ENCODE measurements around the gene ASNS. TPM values are rescaled to one million over a fixed set of nuclear protein-coding genes. Genes with fewer than 3 reads are reported as not detected.

ASNS gene
- total and polyA plus RNA-seq, 10 of the 15 experiments (the other 5 are each of a cell fraction or from before 2014, with no cell fraction given) = 33.1 to 105 (median 67.4) TPM

- BruUV-seq (replicated peaks) = no TSS peak
- no peak for ATAC-seq
- peaks cover 0 to 8% of the 10 kb centered on the region in 2 experiments; a peak in 1 of 4 replicates for H3K36me3 ChIP-seq (ENCODE audit: control insufficient read depth in 2 of 2, insufficient read depth in 2 of 2, low read length in 1 of 2)
- FAIRE-seq = no peak
- POLR2A ChIA-PET = no interaction called here
- H3K4me3 ChIP-seq = no peak overlapping the region
- no peak overlapping the region for H3K9ac ChIP-seq (ENCODE audit: control insufficient read depth, insufficient read depth, low read length)
- no peak overlapping the region for H2AFZ ChIP-seq (ENCODE audit: control insufficient read depth, low read depth, low read length)
- CTCF ChIA-PET = interaction anchor here (0.8 to 1.2 kb wide), 3 partner anchors 15 to 316 kb away, joined by 3 to 4 read pairs (median 3); no protein-coding TSS in a partner anchor
- intact Hi-C loops (cut with micrococcal nuclease; ENCODE audit: unreplicated experiment) = no loop called here
- no peaks in the 10 kb centered on the region for H3K27me3 ChIP-seq (replicated peaks in 1 of 2; ENCODE audit: control insufficient read depth in 2 of 2, insufficient read depth in 2 of 2, low read length in 1 of 2)
- H3K9me3 ChIP-seq (replicated peaks; ENCODE audit: control insufficient read depth, insufficient read depth, low read length) = no peaks in the 10 kb centered on the region
- SMC1A ChIA-PET (ENCODE audit: uncharacterized antibody, unreplicated experiment) = interaction anchor here (0.5 to 0.7 kb wide), 2 partner anchors 156 to 703 kb away, joined by 4 to 5 read pairs; no protein-coding TSS in a partner anchor
- H3K79me2 ChIP-seq (ENCODE audit: control insufficient read depth, insufficient read depth, low read length) = no peaks in the 10 kb centered on the region
- in situ Hi-C loops (cut with MboI) = no loop called here
- DNase-seq (ENCODE audit: low read depth, low spot score) = no peak
- RAD21 ChIA-PET (ENCODE audit: unreplicated experiment) = no interaction called here
- no peaks in the 10 kb centered on the region for H4K20me1 ChIP-seq (ENCODE audit: control insufficient read depth, insufficient read depth)
- WGBS (ENCODE audit: insufficient coverage, insufficient replicate concordance, low lambda C conversion rate, missing lambda C conversion rate) = 77% methylated on average over 2 of the region's 2 CpGs
- H3K4me1 ChIP-seq (ENCODE audit: control insufficient read depth, insufficient read depth, low read length) = no peaks in the 10 kb centered on the region
- H3K4me2 ChIP-seq (ENCODE audit: control insufficient read depth, insufficient read depth) = no peak overlapping the region
- H3K27ac ChIP-seq (ENCODE audit: control insufficient read depth, insufficient read depth) = no peak overlapping the region
- no peak for TF ChIP-seq ZNF274 (IDR thresholded peaks at IDR 0.05; ENCODE audit: insufficient read depth, insufficient read length)
- no peak for TF ChIP-seq CHD4 (IDR thresholded peaks at IDR 0.05)
- TF ChIP-seq HDGF (IDR thresholded peaks at IDR 0.05) = no peak
- no peak for TF ChIP-seq KDM1A (IDR thresholded peaks at IDR 0.05; ENCODE audit: borderline replicate concordance)
- TF ChIP-seq, protein P1, sequence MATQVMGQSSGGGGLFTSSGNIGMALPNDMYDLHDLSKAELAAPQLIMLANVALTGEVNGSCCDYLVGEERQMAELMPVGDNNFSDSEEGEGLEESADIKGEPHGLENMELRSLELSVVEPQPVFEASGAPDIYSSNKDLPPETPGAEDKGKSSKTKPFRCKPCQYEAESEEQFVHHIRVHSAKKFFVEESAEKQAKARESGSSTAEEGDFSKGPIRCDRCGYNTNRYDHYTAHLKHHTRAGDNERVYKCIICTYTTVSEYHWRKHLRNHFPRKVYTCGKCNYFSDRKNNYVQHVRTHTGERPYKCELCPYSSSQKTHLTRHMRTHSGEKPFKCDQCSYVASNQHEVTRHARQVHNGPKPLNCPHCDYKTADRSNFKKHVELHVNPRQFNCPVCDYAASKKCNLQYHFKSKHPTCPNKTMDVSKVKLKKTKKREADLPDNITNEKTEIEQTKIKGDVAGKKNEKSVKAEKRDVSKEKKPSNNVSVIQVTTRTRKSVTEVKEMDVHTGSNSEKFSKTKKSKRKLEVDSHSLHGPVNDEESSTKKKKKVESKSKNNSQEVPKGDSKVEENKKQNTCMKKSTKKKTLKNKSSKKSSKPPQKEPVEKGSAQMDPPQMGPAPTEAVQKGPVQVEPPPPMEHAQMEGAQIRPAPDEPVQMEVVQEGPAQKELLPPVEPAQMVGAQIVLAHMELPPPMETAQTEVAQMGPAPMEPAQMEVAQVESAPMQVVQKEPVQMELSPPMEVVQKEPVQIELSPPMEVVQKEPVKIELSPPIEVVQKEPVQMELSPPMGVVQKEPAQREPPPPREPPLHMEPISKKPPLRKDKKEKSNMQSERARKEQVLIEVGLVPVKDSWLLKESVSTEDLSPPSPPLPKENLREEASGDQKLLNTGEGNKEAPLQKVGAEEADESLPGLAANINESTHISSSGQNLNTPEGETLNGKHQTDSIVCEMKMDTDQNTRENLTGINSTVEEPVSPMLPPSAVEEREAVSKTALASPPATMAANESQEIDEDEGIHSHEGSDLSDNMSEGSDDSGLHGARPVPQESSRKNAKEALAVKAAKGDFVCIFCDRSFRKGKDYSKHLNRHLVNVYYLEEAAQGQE (IDR thresholded peaks at IDR 0.05; ENCODE audit: low read depth, low read length) = no peak
- TF ChIP-seq NFXL1 (IDR thresholded peaks at IDR 0.05; ENCODE audit: borderline replicate concordance) = no peak
- TF ChIP-seq ZBTB11 (CRISPR knock-in tag; IDR thresholded peaks at IDR 0.05) = no peak
- TF ChIP-seq POLR2AphosphoS5 (IDR thresholded peaks at IDR 0.05; ENCODE audit: low read length) = no peak
- TF ChIP-seq HCFC1 (IDR thresholded peaks at IDR 0.05; ENCODE audit: low read length) = no peak
- no peak for TF ChIP-seq KAT2A (conservative IDR thresholded peaks at IDR 0.05; ENCODE audit: control insufficient read depth, low read depth, low read length)
- TF ChIP-seq SRF (IDR thresholded peaks at IDR 0.05; ENCODE audit: low read depth in 2 of 2, low read length in 2 of 2) = no peak
- TF ChIP-seq, protein P2, sequence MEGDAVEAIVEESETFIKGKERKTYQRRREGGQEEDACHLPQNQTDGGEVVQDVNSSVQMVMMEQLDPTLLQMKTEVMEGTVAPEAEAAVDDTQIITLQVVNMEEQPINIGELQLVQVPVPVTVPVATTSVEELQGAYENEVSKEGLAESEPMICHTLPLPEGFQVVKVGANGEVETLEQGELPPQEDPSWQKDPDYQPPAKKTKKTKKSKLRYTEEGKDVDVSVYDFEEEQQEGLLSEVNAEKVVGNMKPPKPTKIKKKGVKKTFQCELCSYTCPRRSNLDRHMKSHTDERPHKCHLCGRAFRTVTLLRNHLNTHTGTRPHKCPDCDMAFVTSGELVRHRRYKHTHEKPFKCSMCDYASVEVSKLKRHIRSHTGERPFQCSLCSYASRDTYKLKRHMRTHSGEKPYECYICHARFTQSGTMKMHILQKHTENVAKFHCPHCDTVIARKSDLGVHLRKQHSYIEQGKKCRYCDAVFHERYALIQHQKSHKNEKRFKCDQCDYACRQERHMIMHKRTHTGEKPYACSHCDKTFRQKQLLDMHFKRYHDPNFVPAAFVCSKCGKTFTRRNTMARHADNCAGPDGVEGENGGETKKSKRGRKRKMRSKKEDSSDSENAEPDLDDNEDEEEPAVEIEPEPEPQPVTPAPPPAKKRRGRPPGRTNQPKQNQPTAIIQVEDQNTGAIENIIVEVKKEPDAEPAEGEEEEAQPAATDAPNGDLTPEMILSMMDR (IDR thresholded peaks at IDR 0.05 in 2 of 3, conservative IDR thresholded peaks at IDR 0.05 in 1 of 3; ENCODE audit: control insufficient read depth in 2 of 3, extremely low read depth in 1 of 3, insufficient read depth in 1 of 3, low read depth in 3 of 3, low read length in 3 of 3) = no peak
- no peak for TF ChIP-seq E2F4 (IDR thresholded peaks at IDR 0.05; ENCODE audit: low read depth, low read length)
- no peak for TF ChIP-seq ZNF217 (IDR thresholded peaks at IDR 0.05)
- no peak for TF ChIP-seq ASH2L (IDR thresholded peaks at IDR 0.05; ENCODE audit: borderline replicate concordance, low read depth)
- no peak for TF ChIP-seq CREM (IDR thresholded peaks at IDR 0.05; ENCODE audit: low read depth)
Measured at GRCh38 chr7:97851683-97852082, 20.5 kb downstream of the ASNS start.

Measured in GM12878 (cell line).